GM18873 (cell line): ENCODE results near the gene TMCC1.
"Not testable (repeated sequence)": the region's sequence is repeated elsewhere in the genome, so short reads cannot be mapped to it uniquely, and the experiment has no call there.

Experiments used
- ATAC-seq: cut with Tn5 transposase; IDR thresholded peaks from one replicate; pipeline ENCODE4 v1.9.1; 2021; ENCODE audit warnings: mild to moderate bottlenecking, moderate library complexity, moderate number of reproducible peaks; ENCODE audit not compliant: unreplicated experiment, low FRiP score

Gene TMCC1

GRCh38 chr3:129736070-129736469 lies 157.4 kb downstream of the TMCC1 start:
- ATAC-seq, result no peak

GRCh38 chr3:129735638-129736037 lies 157.9 kb downstream of the TMCC1 start:
- no peak for ATAC-seq

DNA sequence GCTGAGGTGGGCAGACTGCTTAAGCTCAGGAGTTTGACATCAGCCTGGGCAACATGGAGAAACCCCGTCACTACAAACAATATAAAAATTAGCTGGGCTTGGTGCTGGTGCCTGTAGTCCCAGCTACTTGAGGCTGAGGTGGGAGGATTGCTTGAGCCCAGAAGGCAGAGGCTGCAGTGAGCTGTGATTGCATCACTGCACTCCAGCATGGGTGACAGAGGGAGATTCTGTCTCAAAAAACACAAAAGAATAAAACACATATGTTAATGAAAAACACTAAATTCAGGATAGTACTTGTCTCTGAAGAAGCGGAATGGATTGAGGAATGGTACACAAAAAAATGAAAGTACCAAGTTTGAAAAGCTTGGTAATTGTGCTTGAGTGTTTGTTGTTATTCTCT lies 159.1 kb downstream of the TMCC1 start:
- no peak for ATAC-seq

GRCh38 chr3:129732200-129732876 lies 161.2 kb downstream of the TMCC1 start:
- ATAC-seq, result no peak

DNA sequence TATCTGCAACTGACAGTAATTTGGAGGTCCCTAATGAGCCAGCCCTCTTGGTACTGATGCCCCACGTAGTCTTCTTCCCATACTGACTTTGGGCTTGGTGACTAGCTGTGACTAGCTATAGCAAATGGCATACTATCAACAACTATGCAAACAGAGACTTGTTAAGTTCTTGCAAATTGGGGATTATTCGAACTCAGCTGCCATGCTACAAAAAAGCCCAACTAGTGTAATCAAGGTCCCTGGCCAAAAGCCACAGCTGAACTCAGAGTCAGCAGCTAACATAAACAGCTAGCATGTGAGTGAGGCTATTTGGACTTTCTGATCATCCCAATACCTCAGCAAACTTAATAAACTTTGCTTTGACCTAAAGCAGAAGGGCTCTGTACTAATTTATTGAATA lies 165.8 kb downstream of the TMCC1 start:
- no peak for ATAC-seq

GRCh38 chr3:129723558-129724324 lies 169.8 kb downstream of the TMCC1 start:
- ATAC-seq, result no peak

GRCh38 chr3:129722527-129722926 lies 171.0 kb downstream of the TMCC1 start:
- no peak for ATAC-seq

GRCh38 chr3:129718201-129718600 lies 175.3 kb downstream of the TMCC1 start:
- ATAC-seq, result no peak

- no peak for ATAC-seq
Observed at GRCh38 chr3:129715854-129716253, 177.7 kb downstream of the TMCC1 start.

GRCh38 chr3:129708328-129708861 lies 185.1 kb downstream of the TMCC1 start:
- ATAC-seq, result no peak

DNA sequence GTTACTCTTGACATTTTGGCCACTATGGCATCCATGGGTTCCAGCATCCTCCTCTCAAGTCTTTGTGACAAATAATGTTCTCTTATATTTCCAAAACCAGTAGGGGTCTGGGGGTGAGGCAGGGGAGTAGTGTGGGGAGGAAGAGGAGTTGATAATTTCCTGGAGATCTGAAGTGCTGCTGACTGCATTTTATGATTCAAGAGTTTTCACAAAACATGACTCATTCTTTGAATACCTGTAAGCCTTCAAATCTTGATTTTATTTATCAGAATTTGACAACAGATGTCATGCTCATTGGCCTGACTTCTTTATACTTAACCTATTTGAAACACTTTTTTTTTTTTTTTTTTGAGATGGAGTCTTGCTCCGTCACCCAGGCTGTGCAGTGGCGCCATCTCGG lies 188.2 kb downstream of the TMCC1 start:
- no peak for ATAC-seq

DNA sequence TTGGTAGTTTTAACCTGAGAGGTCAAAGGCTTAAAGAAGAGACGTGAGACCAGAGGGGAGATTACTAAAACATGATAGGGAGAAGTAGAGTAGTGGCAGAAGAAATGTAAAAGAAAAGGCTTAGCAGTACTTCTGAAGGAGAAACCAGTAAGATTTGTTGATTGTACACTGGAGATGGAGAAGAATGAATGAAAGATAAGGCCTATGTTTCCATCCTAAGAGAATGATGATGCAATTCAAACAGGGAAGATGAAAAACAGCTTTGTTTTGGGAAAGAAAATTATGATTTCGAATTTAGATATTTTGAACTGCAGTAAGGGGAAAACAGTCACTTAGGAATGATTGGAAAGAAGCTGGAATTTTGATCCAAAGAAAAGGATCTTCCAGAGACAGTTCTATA lies 189.6 kb downstream of the TMCC1 start:
- no peak for ATAC-seq

GRCh38 chr3:129702934-129703712 lies 190.4 kb downstream of the TMCC1 start:
- ATAC-seq, result no peak

DNA sequence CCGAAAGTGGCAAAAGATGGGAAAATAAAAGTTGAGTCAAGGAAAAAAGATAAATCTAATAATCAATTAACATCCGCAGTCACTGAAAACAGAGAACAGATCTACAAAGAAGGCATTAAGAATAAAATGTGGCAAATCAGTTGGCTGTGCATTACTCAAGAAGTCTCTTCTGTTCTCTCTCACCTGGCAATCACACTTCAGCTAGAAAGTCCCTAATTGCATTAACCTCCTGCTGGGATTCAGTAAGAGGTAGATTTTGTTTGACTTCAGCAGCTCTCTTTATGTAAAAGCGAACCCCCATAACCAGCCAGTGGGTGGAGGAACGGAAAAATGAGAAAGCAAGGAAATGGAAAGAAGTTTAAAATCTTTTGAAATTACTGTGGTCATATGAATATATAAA lies 192.3 kb downstream of the TMCC1 start:
- ATAC-seq, result no peak

DNA sequence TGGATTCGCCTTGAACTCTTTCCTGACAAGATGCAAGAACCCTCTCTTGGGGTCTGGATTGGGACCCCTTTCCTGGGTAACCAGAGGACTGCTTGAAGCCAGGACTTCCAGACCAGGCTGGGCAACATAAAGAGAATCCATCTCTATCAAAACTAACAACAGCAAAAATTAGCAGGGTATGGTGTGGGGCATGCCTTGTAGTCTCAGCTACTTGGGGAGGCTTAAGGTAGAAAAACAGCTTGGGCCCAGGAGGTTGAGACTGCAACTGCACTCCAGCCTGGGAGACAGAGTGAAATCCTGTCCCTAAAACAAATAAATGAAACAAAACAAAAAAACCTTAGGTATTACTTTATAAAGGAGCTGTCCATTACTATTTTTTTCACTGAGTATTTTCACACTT lies 193.9 kb downstream of the TMCC1 start:
- ATAC-seq, result no peak

DNA sequence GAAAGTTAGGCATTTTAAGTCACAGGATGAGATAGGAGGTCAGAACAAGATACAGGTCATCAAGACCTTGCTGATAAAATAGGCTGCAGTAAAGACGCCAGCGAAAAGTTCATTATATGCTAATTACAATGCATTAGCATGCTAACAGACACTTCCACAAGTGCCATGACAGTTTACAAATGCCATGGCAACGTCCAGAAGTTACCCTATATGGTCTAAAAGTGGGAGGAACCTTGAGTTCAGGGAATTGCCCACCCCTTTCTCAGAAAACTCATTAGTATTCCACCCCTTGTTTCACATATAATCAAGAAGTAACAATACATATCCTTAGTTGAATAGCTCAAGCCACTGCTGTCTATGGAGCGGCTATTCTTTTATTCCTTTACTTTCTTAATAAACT lies 194.3 kb downstream of the TMCC1 start:
- no peak for ATAC-seq

DNA sequence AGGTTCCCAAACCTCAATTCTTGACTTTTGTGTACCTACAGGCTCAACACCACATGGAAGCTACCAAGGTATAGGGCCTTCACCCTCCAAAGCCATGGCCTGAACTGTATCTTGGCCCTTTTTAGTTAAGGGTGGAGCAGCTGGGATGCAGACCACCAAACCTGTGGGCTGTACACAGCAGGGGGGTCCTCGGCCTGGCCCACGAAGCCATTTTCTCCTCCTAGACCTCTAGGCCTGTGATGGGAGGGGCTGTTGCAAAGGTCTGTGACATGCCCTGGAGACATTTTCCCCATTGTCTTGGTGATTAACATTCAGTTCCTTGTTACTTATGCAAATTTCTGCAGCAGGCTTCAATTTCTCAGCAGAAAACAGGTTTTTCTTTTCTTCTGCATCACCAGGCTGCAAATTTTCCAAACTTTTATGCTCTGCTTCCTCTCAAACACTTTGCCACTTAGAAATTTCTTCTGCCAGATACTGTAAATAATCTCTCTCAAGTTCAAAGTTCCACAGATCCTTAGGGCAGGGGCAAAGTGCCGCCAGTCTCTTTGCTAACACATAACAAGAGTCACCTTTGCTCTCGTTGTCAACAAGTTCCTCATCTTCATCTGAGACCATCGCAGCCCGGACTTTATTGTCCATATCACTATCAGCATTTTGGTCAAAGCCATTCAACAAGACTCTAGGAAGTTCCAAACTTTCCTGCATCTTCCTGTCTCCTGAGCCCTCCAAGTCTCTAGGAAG lies 196.1 kb downstream of the TMCC1 start:
- no peak for ATAC-seq

- ATAC-seq, result not testable (repeated sequence)
Observed at GRCh38 chr3:129696430-129696829, 197.1 kb downstream of the TMCC1 start.

GRCh38 chr3:129695230-129695629 lies 198.3 kb downstream of the TMCC1 start:
- ATAC-seq, result no peak

DNA sequence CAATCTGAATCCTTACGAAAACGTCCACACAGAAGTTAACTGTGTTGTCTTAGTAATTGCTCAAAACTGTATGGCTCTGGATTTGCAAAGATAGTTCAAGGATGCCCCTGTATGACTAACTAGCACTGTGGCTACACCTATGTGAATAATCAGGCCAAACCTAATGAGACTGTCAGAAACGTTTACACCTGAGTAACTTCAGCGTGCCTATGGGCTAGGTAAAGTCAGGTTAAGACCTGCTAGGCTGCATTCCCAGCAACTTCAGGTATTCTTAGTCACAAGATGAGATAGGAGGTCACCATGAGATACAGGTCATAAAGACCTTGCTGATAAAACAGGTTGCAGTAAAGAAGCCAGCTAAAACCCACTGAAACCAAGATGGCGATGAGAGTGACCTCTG lies 199.3 kb downstream of the TMCC1 start:
- ATAC-seq, result no peak
